ENCODE data around the gene LIN7B. TPM values are rescaled to one million over a fixed set of nuclear protein-coding genes. Genes with fewer than 3 reads are reported as not detected.

The LIN7B gene
- total and polyA plus RNA-seq, 2 of the 13 experiments (the other 11 are each of a cell fraction or from before 2014, with no cell fraction given): 5.3 to 7.6 TPM

DNA sequence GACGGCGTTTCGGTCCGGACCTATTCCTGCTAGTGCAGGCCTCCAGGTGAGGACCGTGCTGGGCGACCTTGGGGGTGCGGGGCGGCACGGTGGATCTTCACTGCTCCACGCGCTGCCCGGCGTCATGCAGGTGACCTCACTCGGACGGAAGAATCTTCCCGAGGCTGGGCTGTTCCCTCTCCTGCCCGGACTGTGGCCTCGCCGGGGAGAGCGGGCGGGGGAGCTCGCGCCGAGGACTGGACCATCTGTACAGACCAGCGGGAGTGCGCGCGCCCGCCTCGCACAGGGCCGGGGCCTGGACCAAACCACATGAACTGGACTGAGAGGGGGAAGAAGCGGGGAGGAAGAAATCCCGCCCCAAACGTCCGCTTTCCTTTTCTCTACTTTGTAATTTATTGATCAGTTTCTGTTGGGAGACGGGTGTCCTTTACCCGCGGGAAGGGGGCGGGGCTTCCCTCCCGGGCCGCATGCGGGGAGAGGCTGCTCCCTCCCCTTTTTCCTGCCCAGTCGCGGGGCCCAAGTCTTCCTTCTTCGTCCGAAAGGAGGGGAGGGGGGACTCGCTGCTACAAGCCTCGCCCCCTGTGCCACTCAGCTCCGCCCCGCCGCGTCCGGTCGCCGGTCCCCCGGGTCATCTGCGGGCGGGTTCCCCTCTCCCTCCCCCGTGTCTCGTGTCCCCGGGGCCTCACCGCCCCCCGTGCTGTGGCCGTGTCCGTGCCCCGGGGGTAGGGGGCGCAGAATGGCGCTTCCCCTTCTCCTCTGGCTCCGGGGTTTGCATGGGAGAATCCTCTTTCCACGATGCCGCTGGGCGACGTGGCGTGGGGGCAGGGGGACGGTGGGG is 36.2 kb downstream of the LIN7B start (continued):
- TF ChIP-seq GLI4 (CRISPR knock-in tag; IDR thresholded peaks at IDR 0.05; ENCODE audit: borderline replicate concordance) (peak; percentile 8; the same call in 1 of the 2 replicates), SSRP1 (CRISPR knock-in tag; IDR thresholded peaks at IDR 0.05) (no peak), ZNF431 (CRISPR knock-in tag; IDR thresholded peaks at IDR 0.05; ENCODE audit: borderline replicate concordance, low read depth) (no peak; the same call in 1 of the 2 replicates), ARID3A (IDR thresholded peaks at IDR 0.05; ENCODE audit: low read depth, low read length) (no peak), HMG20B (CRISPR knock-in tag; conservative IDR thresholded peaks at IDR 0.05) (no peak), MAFK (conservative IDR thresholded peaks at IDR 0.05 in 1 of 2, IDR thresholded peaks at IDR 0.05 in 1 of 2; ENCODE audit: low read length in 2 of 2) (no peak), ZNF180 (CRISPR knock-in tag; IDR thresholded peaks at IDR 0.05; ENCODE audit: borderline replicate concordance, low read depth) (0 out of 2 replicates have a peak, but pooled peaks have one; percentile 46), ZNF576 (CRISPR knock-in tag; IDR thresholded peaks at IDR 0.05) (no peak), ZNF12 (CRISPR knock-in tag; IDR thresholded peaks at IDR 0.05) (no peak), RFXANK (CRISPR knock-in tag; IDR thresholded peaks at IDR 0.05) (no peak), HIC2 (CRISPR knock-in tag; IDR thresholded peaks at IDR 0.05; ENCODE audit: low read depth) (no peak), STAG1 (CRISPR knock-in tag; IDR thresholded peaks at IDR 0.05) (no peak), ZNF552 (CRISPR knock-in tag; IDR thresholded peaks at IDR 0.05; ENCODE audit: borderline replicate concordance) (no peak), GLMP (CRISPR knock-in tag; IDR thresholded peaks at IDR 0.05; ENCODE audit: borderline replicate concordance) (no peak), ZNF383 (CRISPR knock-in tag; IDR thresholded peaks at IDR 0.05; ENCODE audit: borderline replicate concordance) (0 out of 2 replicates have a peak, but pooled peaks have one; percentile 28), KMT2A (CRISPR knock-in tag; IDR thresholded peaks at IDR 0.05) (no peak; the same call in 1 of the 2 replicates), THAP7 (CRISPR knock-in tag; IDR thresholded peaks at IDR 0.05) (peak; percentile 75; the same call in 1 of the 2 replicates), U2AF2 (IDR thresholded peaks at IDR 0.05; ENCODE audit: low read depth, low read length) (no peak), TMF1 (CRISPR knock-in tag; IDR thresholded peaks at IDR 0.05; ENCODE audit: low read depth) (no peak)
- TF ChIP-seq, protein P1, sequence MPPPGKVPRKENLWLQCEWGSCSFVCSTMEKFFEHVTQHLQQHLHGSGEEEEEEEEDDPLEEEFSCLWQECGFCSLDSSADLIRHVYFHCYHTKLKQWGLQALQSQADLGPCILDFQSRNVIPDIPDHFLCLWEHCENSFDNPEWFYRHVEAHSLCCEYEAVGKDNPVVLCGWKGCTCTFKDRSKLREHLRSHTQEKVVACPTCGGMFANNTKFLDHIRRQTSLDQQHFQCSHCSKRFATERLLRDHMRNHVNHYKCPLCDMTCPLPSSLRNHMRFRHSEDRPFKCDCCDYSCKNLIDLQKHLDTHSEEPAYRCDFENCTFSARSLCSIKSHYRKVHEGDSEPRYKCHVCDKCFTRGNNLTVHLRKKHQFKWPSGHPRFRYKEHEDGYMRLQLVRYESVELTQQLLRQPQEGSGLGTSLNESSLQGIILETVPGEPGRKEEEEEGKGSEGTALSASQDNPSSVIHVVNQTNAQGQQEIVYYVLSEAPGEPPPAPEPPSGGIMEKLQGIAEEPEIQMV (CRISPR knock-in tag; IDR thresholded peaks at IDR 0.05; ENCODE audit: low read depth): 0 out of 2 replicates have a peak, but pooled peaks have one; percentile 62

Data from HepG2 (cell line).